CD4-positive, alpha-beta T cell (primary cell): Measurements from ENCODE around the gene TULP4. TPM values are rescaled to one million over a fixed set of nuclear protein-coding genes. Genes with fewer than 3 reads are reported as not detected.
"Not testable (repeated sequence)": the region's sequence is repeated elsewhere in the genome, so short reads cannot be mapped to it uniquely, and the experiment has no call there.

Experiments used
- ATAC-seq: fragments of 200-7000 bp; cut with Tn5 transposase; one replicate; pipeline ENCODE4 v1.10.0; 2022; ENCODE audit warnings: mild to moderate bottlenecking; ENCODE audit not compliant: poor library complexity
- CTCF ChIA-PET: fragments of 350-600 bp; sonication (Branson Sonifier 250); formaldehyde crosslinking; loops from one replicate; lab custom pipeline; 2021; ENCODE audit warnings: antibody characterized with exemption, inconsistent platforms; lab: Charles Lee
- POLR2A ChIA-PET: fragments of 350-600 bp; sonication (Branson Sonifier 250); formaldehyde crosslinking; loops from one replicate; lab custom pipeline; 2021; ENCODE audit warnings: antibody characterized with exemption, inconsistent platforms; lab: Charles Lee
- DNase-seq, 14 experiments: peaks; one replicate each; pipeline ENCODE4 v3.0.0-alpha.2; 2013 to 2020; ENCODE audit warnings: mixed read lengths in 2 of 14
- H3K27ac ChIP-seq, 2 donors: one replicate each; pipeline versions ENCODE4 v1.5.1 to v1.7.0; 2013; ENCODE audit warnings: low read length in 2 of 2, low read depth in 1 of 2, mild to moderate bottlenecking in 1 of 2
- H3K27me3 ChIP-seq, 2 experiments: 1 replicate in 1 of 2; 2 replicates in 1 of 2; pipeline versions ENCODE4 v1.6.1 to v1.7.0; 2013; ENCODE audit warnings: low read length in 2 of 2, control low read depth in 1 of 2, mild to moderate bottlenecking in 1 of 2, moderate library complexity in 1 of 2; ENCODE audit not compliant: insufficient read depth in 2 of 2, control insufficient read depth in 1 of 2
- H3K36me3 ChIP-seq: one replicate; pipeline ENCODE4 v1.6.1; 2013; ENCODE audit warnings: low read length, control low read depth; ENCODE audit not compliant: insufficient read depth
- H3K4me1 ChIP-seq: one replicate; pipeline ENCODE4 v1.6.1; 2013; ENCODE audit warnings: low read length, control low read depth; ENCODE audit not compliant: insufficient read depth
- H3K4me3 ChIP-seq: one replicate; pipeline ENCODE4 v1.5.1; 2013; ENCODE audit warnings: mild to moderate bottlenecking, low read length, moderate library complexity
- H3K9me3 ChIP-seq, 2 experiments: 1 replicate in 1 of 2; 2 replicates in 1 of 2; pipeline versions ENCODE4 v1.6.1 to v1.7.0; 2013; ENCODE audit warnings: low read length in 2 of 2, mild to moderate bottlenecking in 2 of 2, control low read depth in 1 of 2, moderate library complexity in 1 of 2; ENCODE audit not compliant: control insufficient read depth in 1 of 2, insufficient read depth in 1 of 2
- H3K27ac Mint-ChIP-seq: one replicate; pipeline ENCODE4 v1.8.0; 2020; ENCODE audit warnings: mixed read lengths
- H3K27me3 Mint-ChIP-seq: one replicate; pipeline ENCODE4 v1.8.0; 2021; ENCODE audit warnings: mixed read lengths
- H3K36me3 Mint-ChIP-seq: one replicate; pipeline ENCODE4 v1.8.0; 2021; ENCODE audit warnings: low read depth, mixed read lengths
- H3K4me1 Mint-ChIP-seq: one replicate; pipeline ENCODE4 v1.8.0; 2021; ENCODE audit warnings: low read depth, mixed read lengths
- H3K4me3 Mint-ChIP-seq: one replicate; pipeline ENCODE4 v1.8.0; 2020; ENCODE audit warnings: mild to moderate bottlenecking, mixed read lengths
- H3K9me3 Mint-ChIP-seq: one replicate; pipeline ENCODE4 v1.8.0; 2020; ENCODE audit warnings: mixed read lengths
- CTCF ChIP-seq: fragments of 200-600 bp; IDR thresholded peaks from one replicate; pipeline ENCODE4 v1.8.0; 2022; ENCODE audit warnings: antibody characterized with exemption, mild to moderate bottlenecking
- intact Hi-C, 2 experiments: fragments of 100-400 bp; cut with DNase I in 1 of 2; cut with micrococcal nuclease in 1 of 2; formaldehyde crosslinking; loops; one replicate each; pipeline versions ENCODE4 v1.15.1 to v1.9.0; 2023 to 2025; cut with DNase I, micrococcal nuclease
- total RNA-seq, 174 experiments: library from RNA in 2 of 174; stranded (reverse) in 2 of 174; gene quantifications; one replicate each; pipeline ENCODE4 v1.2.3 and lab custom pipeline; 2021 to 2026

The TULP4 gene
- total RNA-seq, 2 experiments from 2014 or later, result 66.1 to 68.2 TPM

GRCh38 chr6:158521759-158522158, 209.5 kb downstream of the TULP4 start:
- peaks cover 15 to 18% of the 10 kb centered on the region in 2 experiments for H3K27me3 ChIP-seq
- H3K27ac ChIP-seq, result no peak overlapping the region
- H3K9me3 Mint-ChIP-seq, result no peaks in the 10 kb centered on the region
- H3K4me1 Mint-ChIP-seq, result peaks cover 14% of the 10 kb centered on the region
- H3K4me1 ChIP-seq, result peaks cover 15% of the 10 kb centered on the region
- no peak for TF ChIP-seq CTCF
- H3K4me3 ChIP-seq, result no peak overlapping the region
- no peak overlapping the region for H3K27ac Mint-ChIP-seq
- H3K36me3 ChIP-seq, result no peaks in the 10 kb centered on the region
- peaks cover 0 to 3% of the 10 kb centered on the region in 2 experiments for H3K9me3 ChIP-seq
- CTCF ChIA-PET, result no interaction called here
- DNase-seq (no peak), ATAC-seq (no peak)
- POLR2A ChIA-PET, result no interaction called here
- peaks cover 73% of the 10 kb centered on the region for H3K27me3 Mint-ChIP-seq
- intact Hi-C loops, result no loop called here
- no peak overlapping the region for H3K4me3 Mint-ChIP-seq
- peaks cover 4% of the 10 kb centered on the region for H3K36me3 Mint-ChIP-seq

- Mint-ChIP-seq H3K4me3 (no peak overlapping the region), H3K27me3 (peaks cover 80% of the 10 kb centered on the region), H3K9me3 (peaks cover under 1% of the 10 kb centered on the region), H3K27ac (no peak overlapping the region), H3K4me1 (peaks cover 12% of the 10 kb centered on the region), H3K36me3 (peaks cover 4% of the 10 kb centered on the region)
- Histone ChIP-seq H3K4me1 (peaks cover 10% of the 10 kb centered on the region), H3K27ac (no peak overlapping the region), H3K4me3 (no peak overlapping the region), H3K27me3 (peaks cover 15 to 18% of the 10 kb centered on the region in 2 experiments), H3K36me3 (no peaks in the 10 kb centered on the region), H3K9me3 (peaks cover 0 to 3% of the 10 kb centered on the region in 2 experiments)
- intact Hi-C loops, result no loop called here
- CTCF ChIA-PET, result no interaction called here
- DNase-seq (no peak), ATAC-seq (no peak)
- POLR2A ChIA-PET, result no interaction called here
- no peak for TF ChIP-seq CTCF
These were observed 210.4 kb downstream of the TULP4 start for GRCh38 chr6:158522616-158523015.

GRCh38 chr6:158524311-158524710, 212.0 kb downstream of the TULP4 start:
- Mint-ChIP-seq H3K27ac (no peak overlapping the region), H3K9me3 (peaks cover 3% of the 10 kb centered on the region), H3K36me3 (peaks cover 4% of the 10 kb centered on the region), H3K4me3 (no peak overlapping the region), H3K4me1 (no peaks in the 10 kb centered on the region), H3K27me3 (peaks cover 74% of the 10 kb centered on the region)
- intact Hi-C loops, result no loop called here
- H3K36me3 ChIP-seq, result no peaks in the 10 kb centered on the region
- no peak for DNase-seq
- ChIA-PET CTCF (no interaction called here), POLR2A (no interaction called here)
- no peak overlapping the region for H3K27ac ChIP-seq
- H3K9me3 ChIP-seq, result peaks cover 0 to 3% of the 10 kb centered on the region in 2 experiments
- H3K27me3 ChIP-seq, result peaks cover 13 to 18% of the 10 kb centered on the region in 2 experiments
- no peaks in the 10 kb centered on the region for H3K4me1 ChIP-seq
- H3K4me3 ChIP-seq, result no peak overlapping the region
- TF ChIP-seq CTCF, result no peak
- ATAC-seq, result no peak

- CTCF ChIA-PET, H3K27ac Mint-ChIP-seq, H3K4me1 ChIP-seq, H3K4me3 Mint-ChIP-seq, H3K36me3 Mint-ChIP-seq, intact Hi-C loops, ATAC-seq, H3K9me3 Mint-ChIP-seq, POLR2A ChIA-PET, H3K36me3 ChIP-seq, H3K4me3 ChIP-seq, DNase-seq, H3K27ac ChIP-seq, H3K4me1 Mint-ChIP-seq: not testable (repeated sequence)
- H3K27me3 Mint-ChIP-seq, result peaks cover 74% of the 10 kb centered on the region
- H3K27me3 ChIP-seq, result peaks cover 13 to 18% of the 10 kb centered on the region in 2 experiments
- H3K9me3 ChIP-seq, result peaks cover 0 to 10% of the 10 kb centered on the region in 2 experiments
These were observed 215.6 kb downstream of the TULP4 start for GRCh38 chr6:158527858-158528257.
